Endothelial cell of umbilical vein (primary cell): Measurements from ENCODE around the gene UGT1A9. TPM values are rescaled to one million over a fixed set of nuclear protein-coding genes. Genes with fewer than 3 reads are reported as not detected.

Source experiments
- BruUV-seq: library from RNA; stranded (reverse); fragments of 400-500 nt; replicated peaks from 2 replicates; lab custom pipeline; 2021; lab: Mats Ljungman, UMichigan
- CTCF ChIA-PET: fragments of 300-600, 350-600 bp; sonication (Branson Sonifier 250); formaldehyde crosslinking; loops from one replicate; lab custom pipeline; 2021; ENCODE audit warnings: antibody characterized with exemption, inconsistent platforms; lab: Charles Lee
- POLR2A ChIA-PET: fragments of 300-600, 350-600 bp; sonication (Branson Sonifier 250); formaldehyde crosslinking; loops from one replicate; lab custom pipeline; 2021; ENCODE audit warnings: antibody characterized with exemption, inconsistent platforms; lab: Charles Lee
- DNase-seq: peaks from one replicate; pipeline ENCODE4 v3.0.0-alpha.2; 2011; ENCODE audit warnings: low read depth, low spot score
- FAIRE-seq: peaks from 2 replicates; lab custom pipeline; 2011; peaks lifted over from hg19 to GRCh38; lab: Jason Lieb, UNC
- H2AFZ ChIP-seq: 2 replicates; pipeline ENCODE4 v1.6.0; 2012; ENCODE audit warnings: low read depth, low read length, control low read depth, inconsistent platforms
- H3K27ac ChIP-seq: 2 replicates; pipeline ENCODE4 v1.5.1; 2011; ENCODE audit warnings: low read depth, mild to moderate bottlenecking, control low read depth, low read length, moderate library complexity; ENCODE audit not compliant: insufficient read depth
- H3K27me3 ChIP-seq, 2 experiments: 2 replicates each; pipeline versions ENCODE4 v1.6.0 to v1.6.1; 2011; ENCODE audit warnings: low read length in 2 of 2, mixed read lengths in 1 of 2; ENCODE audit not compliant: control insufficient read depth in 2 of 2, insufficient read depth in 2 of 2
- H3K36me3 ChIP-seq, 2 experiments: 2 replicates in 1 of 2; 3 replicates in 1 of 2; pipeline ENCODE4 v1.5.1; 2011; ENCODE audit warnings: low read length in 2 of 2, mild to moderate bottlenecking in 1 of 2, moderate library complexity in 1 of 2; ENCODE audit not compliant: control insufficient read depth in 2 of 2, insufficient read depth in 2 of 2; ENCODE audit errors: extremely low read depth in 1 of 2
- H3K4me1 ChIP-seq: 3 replicates; pipeline ENCODE4 v1.5.1; 2011; ENCODE audit warnings: mild to moderate bottlenecking, low read length; ENCODE audit not compliant: control insufficient read depth, insufficient read depth; ENCODE audit errors: extremely low read depth
- H3K4me2 ChIP-seq: 2 replicates; pipeline ENCODE4 v1.6.1; 2011; ENCODE audit warnings: low read length, control low read depth, mixed read lengths; ENCODE audit not compliant: insufficient read depth
- H3K4me3 ChIP-seq, 3 experiments: fragments of 200-600 bp in 1 of 3; sonication (generic), shearing (Covaris generic) in 1 of 3; replicated peaks in 1 of 3; 2 replicates each; pipeline ENCODE4 v1.5.1; 2011 to 2016; ENCODE audit warnings: control low read depth in 3 of 3, low read length in 3 of 3, mild to moderate bottlenecking in 2 of 3, inconsistent platforms in 1 of 3, low read depth in 1 of 3, moderate library complexity in 1 of 3; ENCODE audit not compliant: insufficient read depth in 1 of 3
- H3K79me2 ChIP-seq: 2 replicates; pipeline ENCODE4 v1.6.0; 2012; ENCODE audit warnings: low read length, inconsistent platforms; ENCODE audit not compliant: control insufficient read depth, insufficient read depth
- H3K9ac ChIP-seq: replicated peaks from 2 replicates; pipeline ENCODE3; 2011; ENCODE audit warnings: low read length, control low read depth; ENCODE audit not compliant: insufficient read depth; ENCODE audit errors: extremely low read depth
- H3K9me1 ChIP-seq: replicated peaks from 3 replicates; pipeline ENCODE4 v1.6.0; 2011; ENCODE audit warnings: mild to moderate bottlenecking, low read length; ENCODE audit not compliant: control insufficient read depth, insufficient read depth; ENCODE audit errors: extremely low read depth
- H3K9me3 ChIP-seq: replicated peaks from 2 replicates; pipeline ENCODE4 v1.5.1; 2012; ENCODE audit warnings: low read length, inconsistent platforms; ENCODE audit not compliant: control insufficient read depth, insufficient read depth
- H4K20me1 ChIP-seq: replicated peaks from 2 replicates; pipeline ENCODE3; 2011; ENCODE audit warnings: mild to moderate bottlenecking, low read length; ENCODE audit not compliant: control insufficient read depth, insufficient read depth; ENCODE audit errors: extremely low read depth
- CTCF ChIP-seq, 2 donors: IDR thresholded peaks; 1 replicate in 1 of 2; 2 replicates in 1 of 2; pipeline ENCODE4 v1.5.1; 2011; ENCODE audit warnings: low read length in 2 of 2, mild to moderate bottlenecking in 2 of 2, moderate library complexity in 2 of 2, control low read depth in 1 of 2, inconsistent platforms in 1 of 2, low read depth in 1 of 2; ENCODE audit not compliant: insufficient read depth in 1 of 2; ENCODE audit errors: extremely low read depth in 1 of 2
- EZH2 ChIP-seq: IDR thresholded peaks from 2 replicates; pipeline ENCODE4 v1.6.1; 2012; ENCODE audit warnings: borderline replicate concordance, low read depth, mild to moderate bottlenecking, moderate library complexity, low read length, inconsistent platforms; ENCODE audit not compliant: severe bottlenecking
- FOS ChIP-seq: IDR thresholded peaks from 2 replicates; pipeline ENCODE4 v1.6.1; 2011; ENCODE audit warnings: mild to moderate bottlenecking, low read length, moderate library complexity, borderline replicate concordance; ENCODE audit not compliant: insufficient read depth
- GATA2 ChIP-seq: IDR thresholded peaks from 2 replicates; pipeline ENCODE4 v1.7.0; 2011; ENCODE audit warnings: low read depth, mild to moderate bottlenecking, moderate library complexity, mixed read lengths, low read length; ENCODE audit not compliant: insufficient read length, insufficient read depth
- JUN ChIP-seq: IDR thresholded peaks from 2 replicates; pipeline ENCODE4 v1.6.1; 2011; ENCODE audit warnings: borderline replicate concordance, low read depth; ENCODE audit not compliant: insufficient read length, insufficient read depth
- MYC ChIP-seq: IDR thresholded peaks from one replicate; pipeline ENCODE4 v1.6.1; 2011; ENCODE audit warnings: mild to moderate bottlenecking, low read depth, low read length
- POLR2A ChIP-seq: IDR thresholded peaks from 2 replicates; pipeline ENCODE4 v1.6.1; 2012; ENCODE audit warnings: low read depth, mild to moderate bottlenecking, control low read depth, low read length
- POLR2AphosphoS5 ChIP-seq: IDR thresholded peaks from 2 replicates; pipeline ENCODE4 v1.6.1; 2012; ENCODE audit warnings: low read depth, mild to moderate bottlenecking, control low read depth, low read length, moderate library complexity; ENCODE audit not compliant: insufficient read depth
- dilution Hi-C: fragments of 300-500 bp; cut with MboI; formaldehyde crosslinking; loops from one replicate; pipeline ENCODE4 v1.15.0; 2019; ENCODE audit warnings: low sequenced_read_pairs; ENCODE audit not compliant: extremely low pct_ligation_motif_present
- intact Hi-C: fragments of 100-400 bp; cut with micrococcal nuclease; formaldehyde crosslinking; loops from one replicate; pipeline ENCODE4 v1.10.0; 2022
- polyA plus RNA-seq, 4 experiments: library from polyadenylated mRNA; depleted of rRNA in 3 of 4; stranded (reverse) in 3 of 4; unstranded in 1 of 4; fragments of >200 nt; gene quantifications; 2 replicates each; pipeline versions ENCODE4 v1.2.1 to v1.2.3, GENCODE V29; 2011 to 2012; ENCODE audit warnings: missing spikeins in 1 of 4
- total RNA-seq: library from RNA; stranded (reverse); gene quantifications from 2 replicates; pipeline ENCODE4 v1.2.3, GENCODE V29; 2021
- TF ChIP-seq, protein P1 (sequence below): IDR thresholded peaks from 2 replicates; pipeline ENCODE4 v1.6.1; 2011; ENCODE audit not compliant: insufficient read depth, insufficient read length

The UGT1A9 gene
- total and polyA plus RNA-seq, 2 donors (not counting 3 experiments of a cell fraction or from before 2014, with no cell fraction given) = not detected

DNA sequence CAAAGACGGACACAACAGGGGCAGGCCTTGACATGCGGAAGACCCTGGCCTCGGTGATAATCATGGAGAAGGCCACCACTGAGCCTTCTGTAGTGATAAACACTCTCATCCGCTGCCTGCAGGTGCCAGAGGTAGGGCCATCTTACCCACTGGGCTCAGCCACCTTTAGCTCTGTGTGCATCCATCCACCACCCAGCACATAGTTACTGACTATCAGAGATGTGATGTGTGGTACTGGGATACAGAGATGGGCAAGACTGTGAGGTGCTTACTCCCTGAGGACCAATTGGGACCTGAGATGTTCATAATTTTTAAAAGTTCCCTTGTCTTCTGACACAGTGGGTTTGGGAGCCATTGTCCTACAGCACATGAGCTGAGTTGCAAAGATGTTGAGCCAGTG, 108.0 kb downstream of the UGT1A9 start:
- H3K27me3 ChIP-seq = no peaks in the 10 kb centered on the region
- dilution Hi-C loops (no loop called here), intact Hi-C loops (no loop called here)
- no peaks in the 10 kb centered on the region for H3K36me3 ChIP-seq
- no peak overlapping the region for H3K4me2 ChIP-seq
- no peak overlapping the region for H3K9ac ChIP-seq
- H3K79me2 ChIP-seq = no peaks in the 10 kb centered on the region
- H3K9me3 ChIP-seq = no peaks in the 10 kb centered on the region
- no peaks in the 10 kb centered on the region for H3K4me1 ChIP-seq
- DNase-seq (no peak), FAIRE-seq (no peak)
- no peaks in the 10 kb centered on the region for H4K20me1 ChIP-seq
- CTCF ChIA-PET = no interaction called here
- H3K4me3 ChIP-seq = no peak overlapping the region
- TF ChIP-seq FOS (no peak), JUN (no peak), GATA2 (no peak), MYC (no peak), CTCF (IDR thresholded peaks at IDR 0.05; ENCODE audit: extremely low read depth in 1 of 2, insufficient read depth in 1 of 2, low read depth in 1 of 2, low read length in 2 of 2) (no peak), POLR2AphosphoS5 (no peak), EZH2 (no peak), POLR2A (no peak)
- TF ChIP-seq, protein P1, sequence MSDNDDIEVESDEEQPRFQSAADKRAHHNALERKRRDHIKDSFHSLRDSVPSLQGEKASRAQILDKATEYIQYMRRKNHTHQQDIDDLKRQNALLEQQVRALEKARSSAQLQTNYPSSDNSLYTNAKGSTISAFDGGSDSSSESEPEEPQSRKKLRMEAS = no peak
- H3K27ac ChIP-seq = no peak overlapping the region
- H3K9me1 ChIP-seq = no peaks in the 10 kb centered on the region
- H2AFZ ChIP-seq = no peak overlapping the region
- no TSS peak for BruUV-seq
- POLR2A ChIA-PET = no interaction called here
